Thyroid gland (tissue), 4 donors: ENCODE results near the gene SUMF1.

Experiments
- POLR2A ChIP-seq, 2 donors: fragments of 450-650 bp; IDR thresholded peaks; one replicate each; pipeline ENCODE4 v1.6.1; 2017; ENCODE audit warnings: antibody characterized with exemption in 2 of 2, mild to moderate bottlenecking in 2 of 2, moderate library complexity in 1 of 2
- TF ChIP-seq, protein P1 (sequence below), 6 experiments: fragments of 200-600 bp in 3 of 6; fragments of 450-650 bp in 3 of 6; sonication (generic) in 3 of 6; IDR thresholded peaks; one replicate each; pipeline ENCODE4 v1.5.1; 2016 to 2019; ENCODE audit warnings: antibody characterized with exemption in 6 of 6, mild to moderate bottlenecking in 2 of 6, inconsistent platforms in 1 of 6, moderate library complexity in 1 of 6

GRCh38 chr3:4332991-4333390 lies 134.1 kb downstream of the SUMF1 start:
- TF ChIP-seq, protein P1, sequence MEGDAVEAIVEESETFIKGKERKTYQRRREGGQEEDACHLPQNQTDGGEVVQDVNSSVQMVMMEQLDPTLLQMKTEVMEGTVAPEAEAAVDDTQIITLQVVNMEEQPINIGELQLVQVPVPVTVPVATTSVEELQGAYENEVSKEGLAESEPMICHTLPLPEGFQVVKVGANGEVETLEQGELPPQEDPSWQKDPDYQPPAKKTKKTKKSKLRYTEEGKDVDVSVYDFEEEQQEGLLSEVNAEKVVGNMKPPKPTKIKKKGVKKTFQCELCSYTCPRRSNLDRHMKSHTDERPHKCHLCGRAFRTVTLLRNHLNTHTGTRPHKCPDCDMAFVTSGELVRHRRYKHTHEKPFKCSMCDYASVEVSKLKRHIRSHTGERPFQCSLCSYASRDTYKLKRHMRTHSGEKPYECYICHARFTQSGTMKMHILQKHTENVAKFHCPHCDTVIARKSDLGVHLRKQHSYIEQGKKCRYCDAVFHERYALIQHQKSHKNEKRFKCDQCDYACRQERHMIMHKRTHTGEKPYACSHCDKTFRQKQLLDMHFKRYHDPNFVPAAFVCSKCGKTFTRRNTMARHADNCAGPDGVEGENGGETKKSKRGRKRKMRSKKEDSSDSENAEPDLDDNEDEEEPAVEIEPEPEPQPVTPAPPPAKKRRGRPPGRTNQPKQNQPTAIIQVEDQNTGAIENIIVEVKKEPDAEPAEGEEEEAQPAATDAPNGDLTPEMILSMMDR (IDR thresholded peaks at IDR 0.05), result no peak
- TF ChIP-seq POLR2A (IDR thresholded peaks at IDR 0.05), result no peak
